A673 (cell line): Measurements from ENCODE around the gene SERPINA10.

ENCODE experiments used
- CTCF ChIP-seq: fragments of 300-800, 200-600 bp; sonication (generic); conservative IDR thresholded peaks from 2 replicates; pipeline ENCODE4 v1.5.1; 2017; ENCODE audit warnings: low read depth, mild to moderate bottlenecking, antibody characterized with exemption, low read length, moderate library complexity, mixed read lengths
- EZH2 ChIP-seq: fragments of 200-600 bp; sonication (generic); IDR thresholded peaks from 2 replicates; pipeline ENCODE4 v1.6.1; 2017; ENCODE audit warnings: borderline replicate concordance, low read depth, mild to moderate bottlenecking, mixed read lengths, antibody characterized with exemption, low read length; ENCODE audit not compliant: poor library complexity, severe bottlenecking

- TF ChIP-seq CTCF (peak; percentile 44; the same call in 1 of the 2 replicates), EZH2 (no peak)
These were observed 14.4 kb upstream of the SERPINA10 start for GRCh38 chr14:94307410-94307992.
